Measurements from ENCODE around the gene MKKS. TPM values are rescaled to one million over a fixed set of nuclear protein-coding genes. Genes with fewer than 3 reads are reported as not detected.

Gene MKKS
- total RNA-seq, 1 experiment from 2014 or later: 10.6 TPM

GRCh38 chr20:10463622-10464021 is 29.6 kb upstream of the MKKS start:
- Histone ChIP-seq H2BK120ac (ENCODE audit: low read depth, low read length, poor library complexity, severe bottlenecking) (no peak overlapping the region), H3K18ac (ENCODE audit: insufficient read length, low read depth, low read length) (no peak overlapping the region), H2AFZ (ENCODE audit: low read length) (no peak overlapping the region), H2BK12ac (ENCODE audit: insufficient read length, low read depth, low read length) (no peak overlapping the region), H3T11ph (ENCODE audit: low read length) (no peak overlapping the region), H3K23me2 (ENCODE audit: insufficient read length, low read depth, low read length, poor library complexity, severe bottlenecking) (no peaks in the 10 kb centered on the region), H4K5ac (ENCODE audit: insufficient read length, low read depth, low read length) (no peak overlapping the region), H2BK15ac (ENCODE audit: low read depth, low read length) (no peak overlapping the region), H2BK5ac (ENCODE audit: insufficient read length, low read length) (no peak overlapping the region), H3K79me2 (ENCODE audit: insufficient read depth, low read length) (peaks cover 6% of the 10 kb centered on the region; the same call in 1 of the 2 replicates), H4K8ac (replicated peaks; ENCODE audit: insufficient read length, low read depth, low read length) (no peak overlapping the region), H3K4ac (ENCODE audit: low read depth, low read length) (no peak overlapping the region), H3K27ac (ENCODE audit: insufficient read length, low read depth, low read length) (no peak overlapping the region), H4K20me1 (ENCODE audit: control insufficient read depth, insufficient read depth, insufficient read length) (no peaks in the 10 kb centered on the region), H3K79me1 (ENCODE audit: insufficient read depth, low read depth, low read length, poor library complexity, severe bottlenecking) (peaks cover 5% of the 10 kb centered on the region), H2BK20ac (ENCODE audit: low read depth, low read length, poor library complexity, severe bottlenecking) (no peak overlapping the region), H3K56ac (ENCODE audit: insufficient read length, low read depth, low read length) (no peak overlapping the region), H2AK5ac (ENCODE audit: insufficient read length, low read length) (no peak overlapping the region), H3K9ac (ENCODE audit: extremely low read depth, insufficient read length, low read length) (no peak overlapping the region), H3K4me2 (ENCODE audit: insufficient read depth, insufficient read length, low read length) (no peak overlapping the region), H3K27me3 (ENCODE audit: insufficient read depth, low read length) (no peaks in the 10 kb centered on the region), H3K9me3 (ENCODE audit: control insufficient read depth, low read depth, low read length) (no peaks in the 10 kb centered on the region), H3K23ac (ENCODE audit: insufficient read length, low read depth, low read length) (no peak overlapping the region), H3K4me1 (ENCODE audit: insufficient read depth, low read length) (peaks cover 4% of the 10 kb centered on the region; the same call in 1 of the 2 replicates), H4K91ac (ENCODE audit: insufficient read length, low read depth, low read length) (no peak overlapping the region), H3K14ac (ENCODE audit: insufficient read depth, low read length) (no peak overlapping the region)
- no CpG with 5 or more reads among the region's 2 CpGs for WGBS (ENCODE audit: extremely low coverage, insufficient read length, low lambda C conversion rate)
- Mint-ChIP-seq H3K27ac (no peak overlapping the region), H3K36me3 (ENCODE audit: insufficient read depth in 1 of 3, low read depth in 3 of 3) (peaks cover 16 to 21% (median 18%) of the 10 kb centered on the region in 3 experiments), H3K4me1 (peaks cover 44 to 47% of the 10 kb centered on the region in 2 experiments), H3K9me3 (peaks cover 15% of the 10 kb centered on the region in 2 experiments), H3K4me3 (no peak overlapping the region), H3K27me3 (ENCODE audit: low read depth) (no peaks in the 10 kb centered on the region)
- TF ChIP-seq CTCF (conservative IDR thresholded peaks at IDR 0.05): no peak
- DNase-seq: no peak
